NCI-H2107 (cell line): ENCODE results near the gene MGMT.
"Not testable (repeated sequence)": the region's sequence is repeated elsewhere in the genome, so short reads cannot be mapped to it uniquely, and the experiment has no call there.

Source experiments
- DNase-seq: peaks from one replicate; lab custom pipeline; 2025; lab: John Stamatoyannopoulos, UW

Gene MGMT

GRCh38 chr10:129466703-129467358 lies at the start of gene MGMT:
Gene MGMT, plus strand, starts transcription at chr10:129467241.
- no peak for DNase-seq

DNA sequence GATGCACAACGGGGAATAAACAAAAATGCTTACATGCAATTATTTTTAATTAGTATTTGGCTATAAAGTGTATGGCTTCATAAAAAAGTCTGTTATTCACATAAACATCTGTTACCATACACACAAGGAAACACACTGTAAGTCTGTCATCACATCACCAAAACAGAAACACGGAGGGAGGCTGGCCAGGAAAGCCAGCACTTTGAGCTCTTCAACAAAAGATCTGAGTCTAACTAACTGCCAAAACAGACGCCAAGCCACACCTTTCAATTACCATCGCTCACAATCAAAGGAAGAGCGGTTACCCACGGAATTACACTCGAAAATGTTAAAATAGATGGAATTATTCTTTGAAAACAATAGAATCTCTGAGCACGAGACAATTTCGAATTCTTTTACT lies 49.2 kb upstream of the MGMT start:
- no peak for DNase-seq

DNA sequence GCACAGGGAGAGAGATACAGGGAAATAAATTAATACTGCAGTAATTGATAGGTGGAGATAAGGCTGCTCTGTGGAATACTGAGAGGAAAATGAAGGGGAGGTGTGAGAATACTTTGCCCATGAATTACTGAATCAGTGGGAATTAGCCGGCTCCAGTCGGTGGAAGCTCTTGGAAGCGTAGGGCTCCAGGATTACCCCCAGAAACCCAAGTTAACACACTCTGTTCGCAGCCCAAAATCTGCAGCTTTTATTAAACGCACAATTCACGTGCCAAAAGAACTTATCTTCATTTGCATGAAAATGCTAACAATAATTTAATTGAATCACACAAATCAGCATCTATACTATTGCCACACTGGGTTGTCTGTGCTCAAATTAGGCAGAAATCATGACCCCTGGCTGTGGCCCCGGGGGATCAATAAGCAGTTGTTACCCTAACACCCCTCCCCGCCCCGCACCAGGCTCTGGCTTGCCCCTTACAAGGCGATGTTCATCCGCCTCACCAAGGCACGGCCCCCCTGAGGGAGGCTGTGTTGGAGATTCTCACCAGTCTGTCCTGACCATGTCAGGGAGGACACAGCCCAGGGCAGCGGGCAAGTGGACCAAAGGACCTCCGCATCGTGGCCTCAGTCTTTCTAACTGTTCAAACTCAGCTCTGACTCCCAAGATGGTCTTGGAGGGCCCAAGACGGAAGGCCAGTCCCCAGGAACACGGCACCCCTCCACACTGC lies 48.4 kb upstream of the MGMT start:
- no peak for DNase-seq

DNA sequence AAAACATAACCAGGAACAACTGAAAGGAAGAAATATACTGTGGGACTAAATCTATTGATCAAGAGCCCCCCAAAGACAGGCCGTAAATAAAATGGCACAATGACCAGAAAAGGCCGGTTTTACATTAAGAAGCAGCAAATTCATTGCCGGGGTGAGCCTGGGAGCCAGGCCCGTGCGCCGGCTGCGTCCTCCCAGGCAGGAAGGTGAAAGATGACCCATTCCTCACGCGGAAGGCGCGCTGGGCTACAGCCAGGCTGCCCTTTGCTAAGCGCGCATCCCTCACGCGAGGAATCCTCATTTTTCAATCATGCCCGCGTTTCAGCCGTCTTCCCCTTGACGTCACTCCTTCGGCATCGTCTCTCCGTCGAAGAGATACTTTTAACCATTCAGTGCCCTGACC lies 47.6 kb upstream of the MGMT start:
- no peak for DNase-seq

GRCh38 chr10:129421399-129422010 lies 45.5 kb upstream of the MGMT start:
- no peak for DNase-seq

DNA sequence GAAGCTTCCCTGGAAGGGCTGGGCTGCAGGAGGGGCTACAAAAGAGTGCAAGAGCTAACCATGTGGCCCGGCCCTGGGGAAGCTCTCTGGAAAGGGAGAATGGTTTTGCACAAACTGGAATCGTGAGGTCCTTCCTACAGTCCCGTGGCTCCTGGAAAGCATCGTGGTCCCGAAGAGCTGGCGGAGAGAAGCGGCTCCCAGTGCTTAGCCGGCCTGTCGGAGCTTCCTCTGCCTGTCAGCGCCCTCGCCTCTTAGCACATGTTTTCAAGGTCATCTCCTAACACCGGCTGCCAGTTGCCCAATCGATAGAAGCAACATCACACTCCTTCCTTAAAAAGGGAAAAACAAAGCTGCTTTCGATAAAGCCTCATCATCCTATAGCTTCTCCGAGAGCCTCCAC lies 42.1 kb upstream of the MGMT start:
- DNase-seq: no peak

GRCh38 chr10:129426606-129427005 lies 40.4 kb upstream of the MGMT start:
- no peak for DNase-seq

DNA sequence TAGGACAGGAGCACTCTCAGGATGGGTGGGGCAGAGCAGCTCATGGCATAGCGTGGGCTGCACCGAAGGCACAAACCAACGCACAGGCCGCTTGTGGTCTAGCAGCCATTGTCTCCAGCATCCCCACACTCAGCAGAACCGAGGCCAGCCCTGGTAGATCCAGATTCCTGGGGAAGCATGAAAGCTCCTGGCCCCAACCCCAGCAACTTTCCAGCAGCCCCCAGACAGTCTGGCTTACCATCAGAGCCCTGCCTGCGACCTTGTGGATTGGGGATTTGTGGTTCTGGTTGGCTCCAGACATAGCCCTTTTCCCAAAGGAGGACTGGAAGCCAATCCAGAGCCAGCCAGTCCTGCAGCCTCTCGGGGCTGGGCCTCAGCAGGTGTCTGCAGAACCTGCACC lies 33.8 kb upstream of the MGMT start:
- no peak for DNase-seq

- not testable (repeated sequence) for DNase-seq
These were observed 31.3 kb upstream of the MGMT start for GRCh38 chr10:129435724-129436123.

DNA sequence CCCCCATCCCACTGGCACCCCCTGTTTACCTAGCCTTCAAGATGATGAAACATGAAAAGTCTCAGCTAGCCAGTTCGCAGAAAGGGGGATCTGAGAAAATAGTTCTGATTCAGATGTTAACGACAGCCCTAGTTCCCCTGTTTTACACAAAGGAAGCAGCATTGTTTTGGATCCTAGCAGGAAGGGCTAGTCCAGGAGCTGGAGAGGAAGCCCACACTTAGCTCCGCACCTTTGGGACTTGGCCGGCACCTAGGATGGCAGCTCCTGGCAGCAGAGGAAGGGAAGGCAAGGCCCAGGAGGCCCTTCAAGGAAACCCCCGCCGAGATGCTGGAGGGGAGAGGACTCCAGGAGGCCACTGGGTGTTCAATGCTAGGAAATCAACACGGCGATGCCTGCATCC lies 29.0 kb upstream of the MGMT start:
- DNase-seq: no peak

GRCh38 chr10:129440247-129440646 lies 26.8 kb upstream of the MGMT start:
- no peak for DNase-seq

DNA sequence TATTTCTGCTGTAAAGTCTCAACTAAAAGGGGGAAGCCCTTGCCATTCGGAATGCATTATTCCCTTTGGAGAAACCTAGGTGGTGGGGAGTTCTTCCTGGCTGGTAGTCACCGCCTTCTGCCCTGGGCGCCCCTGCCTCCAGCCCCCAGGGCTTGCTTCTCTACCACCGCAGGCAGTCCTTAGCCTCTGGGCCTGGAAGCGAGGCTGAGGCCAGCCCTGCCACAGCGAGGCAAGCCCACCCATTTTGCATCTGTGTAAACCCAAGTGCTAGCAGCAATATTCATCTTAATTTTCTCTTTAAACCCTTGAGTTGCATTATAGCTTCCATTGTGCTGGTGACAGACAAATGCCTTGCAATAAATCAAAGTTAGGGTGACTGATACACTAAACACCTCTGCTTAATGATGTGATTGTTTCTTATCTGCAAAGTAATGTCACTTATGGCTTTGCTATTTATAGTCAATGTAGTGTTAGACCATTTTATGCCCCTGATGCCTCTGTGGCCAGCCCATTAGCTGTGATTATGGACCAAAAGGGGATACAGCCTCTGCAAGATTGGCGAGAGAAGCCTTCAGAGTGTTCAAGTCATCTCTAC lies 26.2 kb upstream of the MGMT start:
- no peak for DNase-seq

GRCh38 chr10:129441372-129442009 lies 25.6 kb upstream of the MGMT start:
- no peak for DNase-seq

DNA sequence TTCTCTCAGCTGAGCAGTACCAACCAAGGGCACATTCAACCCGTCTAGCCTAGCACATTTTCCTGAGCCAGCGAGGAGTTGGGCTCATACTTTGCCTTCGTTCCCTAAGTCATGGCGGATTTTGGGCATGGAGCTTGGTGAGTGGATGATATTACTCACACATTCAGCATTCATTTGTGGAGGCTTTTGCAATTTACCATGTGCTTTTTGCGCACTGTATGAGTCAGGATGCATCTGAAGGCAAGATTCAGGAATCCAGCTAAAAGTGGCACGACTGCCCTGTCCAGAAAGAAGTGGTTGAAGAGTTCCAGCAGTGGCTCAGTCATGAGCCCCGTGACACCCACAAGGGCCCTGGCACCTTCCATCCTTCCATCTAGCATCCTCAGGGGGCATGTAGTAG lies 24.2 kb upstream of the MGMT start:
- no peak for DNase-seq

DNA sequence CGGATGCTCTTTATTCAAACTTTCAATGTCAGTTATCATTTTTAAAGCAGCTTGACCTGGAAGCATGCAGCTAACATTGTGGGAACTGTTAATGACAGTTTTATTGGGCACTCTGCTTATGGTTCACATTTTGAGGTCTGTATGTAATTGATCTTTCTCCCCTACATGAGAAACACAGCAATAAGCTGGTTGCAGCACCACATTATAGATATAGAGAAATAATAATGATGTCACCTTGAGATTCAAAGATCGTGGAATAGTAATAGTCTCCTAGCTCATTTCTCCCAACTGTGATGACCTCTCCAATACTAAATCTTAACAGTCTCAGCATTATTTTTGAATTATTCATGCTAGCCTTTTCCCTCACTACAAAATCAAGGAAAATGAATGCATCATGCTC lies 22.7 kb upstream of the MGMT start:
- no peak for DNase-seq

GRCh38 chr10:129445436-129446182 lies 21.4 kb upstream of the MGMT start:
- no peak for DNase-seq

DNA sequence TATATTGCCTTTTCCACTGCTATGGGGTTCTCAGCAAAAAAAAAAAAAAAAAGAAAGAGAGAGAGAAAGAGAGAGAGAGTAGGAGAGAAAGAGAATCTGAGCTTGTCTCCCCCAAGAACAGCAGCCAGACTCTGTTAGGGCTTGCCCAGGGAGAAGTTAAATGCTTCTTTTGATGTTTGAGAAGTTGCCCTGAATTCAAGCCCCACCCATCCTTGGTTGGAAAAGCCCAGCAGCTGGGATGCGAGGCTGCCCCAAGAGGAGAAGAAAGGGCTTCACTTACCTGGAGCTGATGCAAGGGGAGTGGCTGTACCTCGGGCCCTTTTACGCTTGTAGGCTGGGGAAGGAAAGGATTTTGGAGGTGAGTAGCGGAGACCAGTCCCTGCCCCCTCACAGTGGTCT lies 20.9 kb upstream of the MGMT start:
- no peak for DNase-seq

DNA sequence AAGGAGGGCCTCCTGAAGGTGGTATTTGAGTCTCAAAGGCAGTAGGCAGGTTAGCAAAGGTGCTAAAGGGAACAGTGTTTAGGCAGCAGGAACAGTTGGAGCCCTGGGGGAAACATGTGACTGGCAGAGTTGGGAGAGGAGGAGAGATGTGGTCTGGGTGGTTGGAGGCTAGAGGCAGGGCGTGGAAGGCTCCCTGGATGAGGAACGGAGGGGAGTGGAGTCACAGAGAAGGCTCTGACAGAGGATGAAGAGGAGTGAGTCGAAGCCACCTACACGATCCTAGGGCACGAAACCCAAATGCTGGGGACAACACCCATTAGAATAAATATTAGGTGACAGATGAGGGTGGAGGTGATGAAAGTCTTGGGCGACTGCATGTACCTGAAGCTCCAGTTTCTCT lies 19.6 kb upstream of the MGMT start:
- no peak for DNase-seq

DNA sequence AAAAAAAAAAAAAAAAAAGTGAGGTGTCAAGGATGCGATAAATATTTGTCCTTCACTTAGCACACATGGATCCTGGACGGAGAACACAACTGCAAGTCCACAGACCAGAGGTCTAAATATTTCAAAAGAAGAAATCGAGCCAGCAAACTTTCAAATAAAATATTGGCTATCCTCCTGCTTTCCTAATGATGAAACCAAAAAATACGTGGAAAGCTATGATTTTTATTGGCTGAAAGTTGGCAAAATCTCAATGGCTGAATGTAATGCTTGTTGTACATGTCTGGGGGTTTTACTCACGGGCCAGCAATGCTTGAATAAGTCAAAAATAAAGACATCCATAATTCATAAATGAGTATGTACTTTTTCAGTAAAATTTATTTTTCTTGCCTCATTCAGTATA lies 19.0 kb upstream of the MGMT start:
- no peak for DNase-seq

DNA sequence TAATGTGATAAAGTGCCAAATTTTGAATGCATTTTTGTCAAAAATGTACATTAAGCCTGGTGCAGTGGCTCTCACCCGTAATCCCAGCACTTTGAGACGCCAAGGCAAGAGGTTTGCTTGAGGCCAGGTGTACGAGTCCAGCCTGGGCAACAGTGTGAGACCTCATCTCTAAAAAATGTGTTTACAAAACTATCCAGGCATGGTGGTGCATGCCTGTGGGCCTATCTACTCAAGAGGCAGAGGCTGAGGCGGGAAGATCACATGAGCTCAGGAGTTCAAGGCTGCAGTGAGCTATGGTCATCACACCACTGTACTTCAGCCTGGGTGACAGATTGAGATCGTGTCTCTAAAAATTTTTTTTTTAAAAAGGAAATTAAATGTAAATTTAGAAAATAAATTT lies 18.5 kb upstream of the MGMT start:
- no peak for DNase-seq

DNA sequence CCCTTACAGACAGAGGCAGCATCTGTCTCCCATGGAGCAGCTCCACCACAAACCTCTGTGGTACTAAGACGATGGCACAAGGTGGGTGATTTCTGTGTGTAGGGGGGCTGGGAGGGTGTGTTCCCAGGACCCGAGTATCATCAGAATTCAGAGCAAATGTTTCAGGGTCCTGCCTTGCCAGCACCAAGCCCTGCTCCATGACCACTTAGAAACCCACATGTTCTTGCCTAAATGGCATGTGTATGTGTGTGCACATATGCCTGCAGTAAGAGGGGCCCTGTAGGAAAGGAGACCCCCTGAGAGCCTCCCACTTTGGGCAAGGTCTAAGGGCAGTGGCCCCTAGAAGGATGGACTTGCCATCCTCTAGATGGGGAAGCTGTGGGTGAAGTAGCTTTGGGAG lies 17.1 kb upstream of the MGMT start:
- no peak for DNase-seq

DNA sequence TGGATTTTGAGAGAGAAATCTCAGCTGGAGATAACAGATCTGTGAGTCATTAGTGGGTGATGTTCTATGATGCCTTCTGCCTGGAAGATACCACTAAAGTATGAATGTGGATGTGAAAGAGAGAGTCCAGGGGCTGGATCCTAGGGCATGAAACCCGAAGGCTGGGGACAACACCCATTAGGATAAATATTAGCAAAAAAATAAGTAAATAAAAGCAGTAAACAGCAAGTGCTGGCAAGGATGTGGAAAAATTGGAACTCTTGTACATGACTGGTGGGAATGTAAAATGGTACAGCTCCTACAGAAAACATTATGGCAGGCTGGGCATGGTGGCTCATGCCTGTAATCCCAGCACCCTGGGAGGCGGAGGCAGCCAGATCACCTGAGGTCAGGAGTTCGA lies 16.6 kb upstream of the MGMT start:
- no peak for DNase-seq
